D721Med (cell line): ENCODE data around the gene SLC35F6.

ENCODE experiments used
- DNase-seq: peaks from one replicate; pipeline ENCODE4 v3.0.0; 2011; ENCODE audit warnings: low spot score; ENCODE audit not compliant: insufficient read length
- FAIRE-seq: peaks from 2 replicates; lab custom pipeline; 2011; peaks lifted over from hg19 to GRCh38; lab: Jason Lieb, UNC
- TF ChIP-seq, protein P1 (sequence below): IDR thresholded peaks from 2 replicates; pipeline ENCODE4 v1.5.1; 2012; ENCODE audit warnings: mild to moderate bottlenecking, control low read depth; ENCODE audit not compliant: insufficient read depth; ENCODE audit errors: missing control alignments

SLC35F6 gene

GRCh38 chr2:26724784-26725520, 39.1 kb upstream of the SLC35F6 start:
- DNase-seq, result no peak
- TF ChIP-seq, protein P1, sequence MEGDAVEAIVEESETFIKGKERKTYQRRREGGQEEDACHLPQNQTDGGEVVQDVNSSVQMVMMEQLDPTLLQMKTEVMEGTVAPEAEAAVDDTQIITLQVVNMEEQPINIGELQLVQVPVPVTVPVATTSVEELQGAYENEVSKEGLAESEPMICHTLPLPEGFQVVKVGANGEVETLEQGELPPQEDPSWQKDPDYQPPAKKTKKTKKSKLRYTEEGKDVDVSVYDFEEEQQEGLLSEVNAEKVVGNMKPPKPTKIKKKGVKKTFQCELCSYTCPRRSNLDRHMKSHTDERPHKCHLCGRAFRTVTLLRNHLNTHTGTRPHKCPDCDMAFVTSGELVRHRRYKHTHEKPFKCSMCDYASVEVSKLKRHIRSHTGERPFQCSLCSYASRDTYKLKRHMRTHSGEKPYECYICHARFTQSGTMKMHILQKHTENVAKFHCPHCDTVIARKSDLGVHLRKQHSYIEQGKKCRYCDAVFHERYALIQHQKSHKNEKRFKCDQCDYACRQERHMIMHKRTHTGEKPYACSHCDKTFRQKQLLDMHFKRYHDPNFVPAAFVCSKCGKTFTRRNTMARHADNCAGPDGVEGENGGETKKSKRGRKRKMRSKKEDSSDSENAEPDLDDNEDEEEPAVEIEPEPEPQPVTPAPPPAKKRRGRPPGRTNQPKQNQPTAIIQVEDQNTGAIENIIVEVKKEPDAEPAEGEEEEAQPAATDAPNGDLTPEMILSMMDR, result no peak
- FAIRE-seq, result no peak

DNA sequence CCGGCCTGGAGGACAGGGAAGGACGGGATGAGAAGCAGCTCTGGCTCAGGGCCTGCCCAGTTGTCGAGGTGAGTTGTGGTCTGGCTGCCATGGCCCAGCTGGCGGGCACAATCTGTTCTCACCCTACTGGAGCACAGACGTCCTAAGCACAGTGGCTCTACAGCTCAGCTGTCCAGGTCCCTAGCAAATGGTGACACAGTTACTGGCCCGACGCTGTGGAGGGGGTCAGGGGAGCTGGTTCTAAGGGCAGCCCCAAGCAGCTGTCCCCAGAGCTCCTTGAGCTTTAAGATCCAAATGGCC, 38.6 kb upstream of the SLC35F6 start:
- FAIRE-seq (no peak), DNase-seq (no peak)
- TF ChIP-seq, protein P1, result no peak

DNA sequence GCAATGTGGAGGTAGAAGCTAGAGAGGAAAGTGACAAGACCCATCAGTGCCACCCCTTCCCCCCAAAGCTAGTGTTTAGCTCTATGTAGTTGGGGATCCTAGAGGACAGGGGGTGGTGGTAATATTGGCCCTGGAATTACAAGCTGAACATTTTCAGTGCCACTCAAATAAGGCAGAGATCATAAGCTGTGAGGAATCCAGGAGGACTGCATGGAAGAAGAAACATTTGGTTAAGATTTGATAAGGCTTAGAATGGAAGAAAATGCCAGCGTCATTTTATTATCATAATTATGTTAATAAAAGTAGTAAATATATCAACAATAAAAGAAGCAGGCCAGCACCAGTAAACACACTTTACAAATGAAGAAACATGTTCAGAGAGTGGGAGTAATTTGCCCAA, 37.9 kb upstream of the SLC35F6 start:
- FAIRE-seq (no peak), DNase-seq (no peak)
- TF ChIP-seq, protein P1, result no peak

- TF ChIP-seq, protein P1, result no peak
- no peak for DNase-seq
- no peak for FAIRE-seq
Observed at GRCh38 chr2:26727641-26728561, 36.2 kb upstream of the SLC35F6 start.

GRCh38 chr2:26729311-26729710, 34.8 kb upstream of the SLC35F6 start:
- FAIRE-seq, result no peak
- DNase-seq, result no peak

DNA sequence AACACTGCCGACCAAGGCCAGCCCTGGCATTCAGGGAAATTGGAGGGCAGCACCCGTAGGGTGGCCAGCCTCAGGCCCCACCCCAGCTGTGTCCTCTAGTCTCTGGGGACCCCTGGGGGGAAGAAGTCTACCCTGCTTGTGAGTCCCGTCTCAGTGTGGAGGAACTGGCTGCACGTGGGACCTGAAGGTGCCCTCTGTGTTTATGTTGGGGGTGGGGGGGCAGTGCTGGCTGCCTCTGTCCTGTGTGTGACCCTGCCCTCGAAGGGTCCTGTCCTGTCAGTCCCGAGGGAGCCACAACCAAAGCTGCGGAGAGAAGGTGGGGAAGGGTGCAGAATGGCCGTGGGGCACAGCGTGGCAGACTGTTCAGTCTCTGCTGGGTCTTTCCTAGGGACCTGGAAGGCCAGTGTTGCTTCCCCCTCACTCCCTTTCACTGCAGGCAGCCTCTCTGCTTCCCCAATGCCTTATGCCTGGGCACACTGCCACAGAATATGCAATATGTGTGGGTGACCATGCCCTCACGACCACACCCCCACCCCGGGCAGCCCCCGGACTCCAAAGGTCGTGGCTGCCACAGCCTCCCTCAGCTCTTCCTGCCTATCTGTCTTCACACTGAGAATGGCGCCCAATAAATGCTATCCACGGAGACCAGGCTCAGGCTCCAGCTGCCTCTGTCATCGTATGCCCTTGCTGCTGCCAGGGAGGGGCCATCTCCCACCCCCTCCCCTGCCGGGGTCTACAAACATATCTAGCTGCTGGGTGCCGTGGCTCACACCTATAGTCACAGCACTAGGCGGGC, 33.3 kb upstream of the SLC35F6 start:
- TF ChIP-seq, protein P1, result no peak
- FAIRE-seq (no peak), DNase-seq (no peak)

More at GRCh38 chr2:26729311-26729710, 34.8 kb upstream of the SLC35F6 start:
- TF ChIP-seq, protein P1, result no peak
